H1 (cell line): Measurements from ENCODE around the gene BCL2A1. TPM values are rescaled to one million over a fixed set of nuclear protein-coding genes. Genes with fewer than 3 reads are reported as not detected.

Source experiments
- CHD7 ChIP-seq: fragments of 300-600 bp; sonication (generic); IDR thresholded peaks from 2 replicates; pipeline ENCODE4 v1.7.1; 2012; ENCODE audit warnings: low read length, moderate library complexity, mild to moderate bottlenecking, inconsistent platforms; ENCODE audit not compliant: insufficient replicate concordance
- CTCF ChIP-seq, 3 experiments: IDR thresholded peaks; 1 replicate in 2 of 3; 2 replicates in 1 of 3; pipeline versions ENCODE4 v1.5.1 to v1.6.1; 2011; ENCODE audit warnings: low read length in 3 of 3, mild to moderate bottlenecking in 3 of 3, inconsistent platforms in 2 of 3, low read depth in 1 of 3, moderate library complexity in 1 of 3; ENCODE audit not compliant: insufficient read depth in 1 of 3; ENCODE audit errors: control extremely low read depth in 1 of 3
- EZH2 ChIP-seq: fragments of 200-600 bp; sonication (generic); IDR thresholded peaks from 2 replicates; pipeline ENCODE4 v1.7.1; 2012; ENCODE audit warnings: low read depth, mild to moderate bottlenecking, moderate library complexity, low read length, inconsistent platforms; ENCODE audit not compliant: severe bottlenecking
- NRF1 ChIP-seq: IDR thresholded peaks from 2 replicates; pipeline ENCODE4 v1.6.1; 2011; ENCODE audit warnings: mild to moderate bottlenecking, low read depth, low read length, improper control_type of control experiment
- SIRT6 ChIP-seq: IDR thresholded peaks from one replicate; pipeline ENCODE4 v1.7.1; 2012; ENCODE audit warnings: low read length, inconsistent platforms
- SP2 ChIP-seq: IDR thresholded peaks from 2 replicates; pipeline ENCODE4 v1.6.1; 2012; ENCODE audit warnings: mild to moderate bottlenecking, low read length, inconsistent platforms
- SP4 ChIP-seq: IDR thresholded peaks from 2 replicates; pipeline ENCODE4 v1.6.1; 2012; ENCODE audit warnings: low read length, inconsistent platforms
- TAF7 ChIP-seq: optimal IDR thresholded peaks from 2 replicates; pipeline ENCODE3; 2011; ENCODE audit warnings: low read depth, mild to moderate bottlenecking, inconsistent platforms, low read length, moderate library complexity, borderline replicate concordance
- TBP ChIP-seq: IDR thresholded peaks from 2 replicates; pipeline ENCODE4 v1.6.1; 2011; ENCODE audit warnings: low read depth, low read length, improper control_type of control experiment
- YY1 ChIP-seq: IDR thresholded peaks from 2 replicates; pipeline ENCODE4 v1.6.1; 2011; ENCODE audit warnings: low read depth, mild to moderate bottlenecking, low read length
- polyA plus RNA-seq, 7 experiments: library from polyadenylated mRNA; depleted of rRNA in 3 of 7; stranded (reverse) in 5 of 7; unstranded in 2 of 7; fragments of >200 nt in 5 of 7; fragments of 200-250 nt in 2 of 7; gene quantifications; 1 replicate in 5 of 7; 2 replicates in 1 of 7; 4 replicates in 1 of 7; pipeline versions ENCODE4 v1.2.1 to v1.2.3, GENCODE V29; 2011 to 2013; ENCODE audit warnings: missing spikeins in 2 of 7, mixed read lengths in 2 of 7
- total RNA-seq: library from RNA; stranded (reverse); fragmentation: NEBNext Ultra II Directional; extraction: Animal tissue kit (Norgen Biotek cat#: 25700); gene quantifications from 2 replicates; pipeline ENCODE4 v1.2.1, GENCODE V29; 2021

Gene BCL2A1
- total and polyA plus RNA-seq, 2 of the 8 experiments (the other 6 are each of a cell fraction or from before 2014, with no cell fraction given) = not detected

DNA sequence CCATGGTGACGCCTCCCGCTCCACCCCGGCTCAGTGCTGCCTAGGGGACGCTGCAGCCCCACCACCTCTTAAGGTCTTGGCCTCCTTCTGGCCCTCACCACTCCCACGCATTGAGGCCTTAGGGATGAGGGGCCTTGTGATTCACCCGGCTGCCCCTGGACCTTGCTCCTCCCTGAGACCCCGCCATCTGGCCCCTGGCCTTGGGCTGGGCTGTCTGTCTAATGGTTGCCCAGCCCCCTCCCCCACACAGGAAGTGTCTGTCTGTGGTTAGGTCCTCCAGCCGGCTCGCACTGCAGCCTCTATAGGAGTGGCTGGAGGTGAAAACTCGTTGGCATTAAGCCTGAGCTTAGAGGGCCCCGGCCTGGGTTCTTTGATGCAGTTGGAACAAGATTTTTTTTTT lies 52.7 kb downstream of the BCL2A1 start (continued):
- TF ChIP-seq CHD7 (no peak), TBP (peak; percentile 48; the same call in 1 of the 2 replicates), SP2 (no peak), SP4 (no peak), NRF1 (no peak), SIRT6 (no peak), YY1 (peak; percentile 65; the same call in 1 of the 2 replicates), CTCF (IDR thresholded peaks at IDR 0.05; ENCODE audit: control extremely low read depth in 1 of 3, insufficient read depth in 1 of 3, low read depth in 1 of 3, low read length in 3 of 3) (peak; percentile 12 to 30 (median 13); a peak in 2 of 4 replicates), TAF7 (no peak), EZH2 (no peak)
